Stimulated activated CD8-positive, alpha-beta memory T cell treated with anti-CD3 and anti-CD28 coated beads, Interleukin-7, amount 100 ng/mL, for 4 hours (primary cell): ENCODE measurements around the gene EPC2.

ENCODE experiments used
- DNase-seq, 2 donors: peaks; one replicate each; pipeline ENCODE4 v3.0.0-alpha.2; 2020; ENCODE audit warnings: low read depth in 2 of 2

Gene EPC2

DNA sequence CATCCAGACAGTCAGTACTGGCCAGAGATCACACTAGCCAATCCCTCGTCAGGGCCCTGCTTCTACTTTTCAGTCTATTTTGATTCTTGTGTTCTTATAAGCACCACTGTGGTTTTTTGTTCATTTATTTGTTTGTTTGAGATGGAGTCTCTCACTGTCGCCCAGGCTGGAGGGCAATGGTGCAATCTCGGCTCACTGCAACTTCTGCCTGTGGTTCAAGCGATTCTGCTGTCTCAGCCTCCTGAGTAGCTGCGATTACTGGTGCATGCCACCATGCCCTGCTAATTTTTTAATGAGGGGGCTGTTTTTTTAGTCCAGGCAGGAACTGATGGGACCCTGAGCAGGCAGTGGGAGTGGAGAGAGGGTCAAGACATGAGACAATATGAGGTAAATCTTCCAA lies 165.5 kb downstream of the EPC2 start:
- DNase-seq = no peak

GRCh38 chr2:148812306-148812705 lies 167.8 kb downstream of the EPC2 start:
- no peak for DNase-seq

DNA sequence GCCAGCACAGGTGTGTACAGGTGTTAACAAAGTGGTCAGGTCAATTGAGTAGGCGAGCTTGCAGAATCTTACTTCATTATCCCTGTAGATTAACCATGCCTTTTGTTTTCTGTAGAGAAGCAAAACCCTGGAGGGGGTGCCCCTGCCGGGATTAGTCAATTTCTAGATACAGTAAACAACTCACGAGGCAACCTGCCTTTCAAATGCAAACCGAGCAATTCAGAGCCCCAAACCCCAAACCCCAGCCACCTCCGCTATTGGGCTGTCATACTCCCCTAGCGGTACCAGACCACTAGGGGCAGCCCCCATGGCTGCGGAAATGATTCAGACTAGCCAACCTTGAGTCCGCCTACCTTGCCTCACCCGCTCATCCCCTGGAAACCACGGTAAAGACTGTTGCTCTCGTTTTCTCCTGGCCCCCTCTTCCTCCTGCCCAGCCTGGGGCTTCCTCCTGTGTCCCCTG lies 169.1 kb downstream of the EPC2 start:
- DNase-seq = peak; percentile 57 to 64

- DNase-seq = no peak
Measured at GRCh38 chr2:148814143-148814859, 169.8 kb downstream of the EPC2 start.

GRCh38 chr2:148814860-148815419 lies 170.4 kb downstream of the EPC2 start:
- DNase-seq = no peak

- no peak for DNase-seq
Measured at GRCh38 chr2:148816176-148816575, 171.6 kb downstream of the EPC2 start.

DNA sequence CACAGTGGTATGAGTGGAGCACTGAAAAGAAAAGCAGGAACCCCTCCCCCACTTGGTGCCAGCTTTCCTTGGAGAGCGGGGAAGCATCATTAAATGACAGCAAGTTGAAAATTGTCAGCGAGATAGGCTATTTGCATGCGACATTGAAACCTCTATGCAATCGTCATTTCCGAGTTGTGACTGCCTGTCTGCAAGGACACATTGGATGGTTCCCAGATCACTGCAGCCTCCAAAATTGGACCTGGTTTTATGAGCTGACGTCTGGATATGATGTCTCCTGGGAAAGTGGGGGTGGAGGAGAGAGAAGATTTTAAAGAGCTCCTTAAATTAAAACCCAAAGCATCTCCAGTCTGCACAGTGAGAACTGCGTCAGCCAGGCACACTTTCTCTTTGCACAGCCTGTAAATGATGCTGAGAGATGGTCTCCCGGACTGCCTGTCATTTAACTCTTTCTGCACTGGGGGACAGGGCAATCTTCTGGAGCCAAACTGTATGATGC lies 172.7 kb downstream of the EPC2 start:
- DNase-seq = no peak

DNA sequence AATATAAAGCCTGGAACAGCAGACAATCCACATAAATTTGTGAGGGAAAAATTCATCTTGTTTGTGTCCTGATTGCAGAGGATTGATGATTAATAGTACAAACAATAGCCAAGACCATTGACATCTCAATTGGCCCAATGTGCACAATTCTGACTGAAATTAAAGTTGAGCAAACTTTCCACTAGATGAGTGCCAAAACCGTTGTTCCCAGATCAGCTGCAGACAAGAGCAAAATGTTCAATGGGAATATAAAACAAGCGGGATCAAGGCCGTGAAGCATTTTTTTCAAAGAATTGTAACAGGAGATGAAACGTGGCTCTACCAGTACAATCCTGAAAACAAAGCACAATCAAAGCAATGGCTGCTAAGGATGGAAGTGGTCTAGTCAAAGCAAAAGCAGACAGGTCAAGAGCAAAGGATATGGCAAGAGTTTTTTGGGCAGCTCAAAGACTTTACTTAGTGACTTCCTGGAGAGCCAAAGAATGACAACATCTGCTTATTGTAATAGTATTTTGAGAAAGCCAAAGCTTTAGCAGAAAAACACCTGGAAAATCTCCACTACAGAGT lies 174.6 kb downstream of the EPC2 start:
- DNase-seq = no peak

GRCh38 chr2:148824190-148824589 lies 179.6 kb downstream of the EPC2 start:
- DNase-seq = no peak

DNA sequence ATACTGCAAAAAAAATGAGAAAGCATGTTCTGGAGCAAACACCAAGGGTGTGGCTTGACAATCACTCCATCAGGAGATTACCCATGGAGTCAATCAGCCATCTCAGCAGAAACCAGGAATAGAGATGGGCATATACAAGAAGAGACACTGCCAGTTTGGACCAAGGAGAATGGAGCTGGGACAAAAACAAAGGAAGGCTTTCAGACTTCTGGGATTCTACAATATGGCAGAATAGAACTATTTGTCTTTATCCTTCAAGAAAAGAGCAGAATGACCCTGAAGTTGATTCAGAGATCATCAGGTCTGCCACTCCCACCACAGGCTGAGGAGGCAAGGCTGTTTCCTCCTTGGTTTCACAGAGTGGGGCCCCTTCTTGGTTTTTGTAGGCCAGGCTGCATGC lies 182.2 kb downstream of the EPC2 start:
- DNase-seq = no peak

DNA sequence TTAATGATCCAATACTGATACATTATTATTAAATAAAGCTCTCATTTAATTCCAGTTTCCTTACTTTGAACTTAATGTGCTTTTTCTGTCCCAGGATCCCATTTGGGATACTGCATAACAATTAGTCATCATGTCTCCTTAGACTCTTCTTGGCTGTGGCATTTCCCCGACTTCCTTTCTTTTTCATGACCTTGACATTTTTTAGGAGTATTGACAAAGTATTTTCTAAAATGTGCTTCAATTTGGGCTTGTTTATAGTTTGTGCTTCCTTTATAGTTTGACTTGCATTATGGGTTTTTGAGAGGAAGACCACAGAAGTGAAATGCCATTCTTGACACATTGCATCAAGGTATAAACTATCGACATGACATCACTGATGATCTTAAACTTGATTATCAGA lies 184.4 kb downstream of the EPC2 start:
- DNase-seq = no peak

DNA sequence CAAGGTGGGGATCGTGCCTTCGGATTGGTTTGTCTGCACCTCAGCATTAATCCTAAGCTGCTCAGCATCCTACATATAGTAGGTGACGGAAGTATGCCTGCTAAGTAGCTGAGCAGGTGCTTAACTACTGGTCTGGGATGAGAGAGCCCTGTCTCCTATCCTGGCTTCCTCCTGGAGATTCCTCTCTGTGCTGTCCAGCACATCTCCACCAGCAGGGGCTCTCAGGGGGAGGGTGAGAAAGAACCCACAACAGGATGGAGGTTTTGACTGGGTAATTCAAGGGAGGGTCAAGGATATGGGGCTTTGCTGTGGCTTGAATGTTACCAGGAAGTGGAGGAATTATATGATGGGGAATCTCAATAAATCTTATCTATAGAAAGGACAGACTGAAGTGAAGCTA lies 185.1 kb downstream of the EPC2 start:
- no peak for DNase-seq

- no peak for DNase-seq
Measured at GRCh38 chr2:148832637-148833036, 188.1 kb downstream of the EPC2 start.
